Body of pancreas (tissue), 4 donors: ENCODE measurements around the gene CFAP77. TPM values are rescaled to one million over a fixed set of nuclear protein-coding genes. Genes with fewer than 3 reads are reported as not detected.
"Not testable (repeated sequence)": the region's sequence is repeated elsewhere in the genome, so short reads cannot be mapped to it uniquely, and the experiment has no call there.

Source experiments
- ATAC-seq: fragments of 150-250 bp; one replicate; pipeline ENCODE4 v1.9.1; 2016
- DNase-seq, 4 donors: peaks; one replicate each; pipeline ENCODE4 v3.0.0-alpha.2; 2019
- H3K27ac ChIP-seq, 4 donors: fragments of 200-600 bp; sonication (generic); 1 replicate in 3 of 4; 2 replicates in 1 of 4; pipeline versions ENCODE4 v1.5.1 to v1.6.1; 2016 to 2019; ENCODE audit warnings: mild to moderate bottlenecking in 1 of 4, mixed read lengths in 1 of 4, moderate library complexity in 1 of 4
- H3K27me3 ChIP-seq, 2 donors: fragments of 200-600 bp; sonication (generic); one replicate each; pipeline ENCODE4 v1.6.0; 2016; ENCODE audit warnings: mild to moderate bottlenecking in 1 of 2
- H3K36me3 ChIP-seq, 2 donors: fragments of 200-600 bp; sonication (generic); replicated peaks in 1 of 2; 2 replicates each; pipeline ENCODE4 v1.5.1; 2016; ENCODE audit warnings: low read depth in 2 of 2; ENCODE audit not compliant: insufficient read depth in 1 of 2
- H3K4me1 ChIP-seq: fragments of 200-600 bp; sonication (generic); one replicate; pipeline ENCODE4 v1.6.0; 2016
- H3K4me3 ChIP-seq, 2 donors: fragments of 200-600 bp; sonication (generic); 1 replicate in 1 of 2; 2 replicates in 1 of 2; pipeline ENCODE4 v1.5.1; 2016 to 2019
- H3K9me3 ChIP-seq, 3 donors: fragments of 200-600 bp; sonication (generic); 1 replicate in 2 of 3; 2 replicates in 1 of 3; pipeline ENCODE4 v1.5.1; 2016
- CTCF ChIP-seq, 7 experiments: fragments of 450-650 bp in 4 of 7; fragments of 200-600 bp in 3 of 7; sonication (generic) in 3 of 7; IDR thresholded peaks; one replicate each; pipeline ENCODE4 v1.5.1; 2016 to 2019; ENCODE audit warnings: antibody characterized with exemption in 7 of 7
- POLR2A ChIP-seq, 3 donors: fragments of 450-650 bp; IDR thresholded peaks; one replicate each; pipeline ENCODE4 v1.6.1; 2016; ENCODE audit warnings: antibody characterized with exemption in 3 of 3, mild to moderate bottlenecking in 2 of 3
- WGBS, 2 donors: methylation state at CpG; one replicate each; pipeline ENCODE4 v1.1.5; 2017; 5-methylcytosine and 5-hydroxymethylcytosine counted together
- intact Hi-C: fragments of 100-400 bp; cut with DNase I; formaldehyde crosslinking; loops from one replicate; pipeline ENCODE4 v1.15.1; 2023
- total RNA-seq, 2 donors: library from RNA; depleted of rRNA; stranded (reverse); fragments of >200 nt; gene quantifications; one replicate each; pipeline ENCODE4 v1.1.0, GENCODE V29; 2016

The CFAP77 gene
- total RNA-seq, 2 donors from 2014 or later: not detected

GRCh38 chr9:132562306-132562573, 152.2 kb downstream of the CFAP77 start:
- H3K27me3 ChIP-seq: no peaks in the 10 kb centered on the region

DNA sequence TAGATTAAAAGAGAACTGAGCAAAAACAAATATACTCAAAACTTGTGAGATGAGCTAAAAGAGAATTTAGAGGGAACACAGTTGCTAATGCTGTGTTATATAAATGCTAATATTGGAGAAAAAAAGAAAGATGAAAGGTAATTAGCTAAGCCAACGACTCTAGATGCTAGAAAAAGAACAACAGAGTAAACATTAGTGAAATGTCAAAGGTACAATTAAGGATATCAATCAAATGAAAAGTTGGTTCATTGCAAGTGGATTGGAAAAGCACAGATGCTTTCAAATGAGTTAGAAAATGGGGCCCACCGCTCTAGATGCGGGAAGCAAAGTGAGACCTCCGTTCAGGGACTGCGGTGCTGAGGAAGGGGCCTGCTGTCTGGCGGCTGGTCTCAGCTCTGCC, 154.5 kb downstream of the CFAP77 start:
- no peaks in the 10 kb centered on the region for H3K36me3 ChIP-seq
- intact Hi-C loops: no loop called here
- no peak overlapping the region for H3K27ac ChIP-seq
- DNase-seq (no peak), ATAC-seq (no peak)
- no peak overlapping the region for H3K4me3 ChIP-seq
- TF ChIP-seq CTCF (IDR thresholded peaks at IDR 0.05) (no peak), POLR2A (IDR thresholded peaks at IDR 0.05) (no peak)
- H3K27me3 ChIP-seq: no peaks in the 10 kb centered on the region
- 63 to 81% methylated on average over 6 of the region's 6 CpGs for WGBS, 2 donors
- no peaks in the 10 kb centered on the region for H3K9me3 ChIP-seq
- H3K4me1 ChIP-seq: no peaks in the 10 kb centered on the region

More at GRCh38 chr9:132562306-132562573, 152.2 kb downstream of the CFAP77 start:
- 44 to 57% methylated on average over 4 of the region's 4 CpGs for WGBS, 2 donors
- no peaks in the 10 kb centered on the region for H3K36me3 ChIP-seq
- no peak overlapping the region for H3K27ac ChIP-seq
- no peaks in the 10 kb centered on the region for H3K4me1 ChIP-seq
- TF ChIP-seq POLR2A (IDR thresholded peaks at IDR 0.05): no peak
- TF ChIP-seq CTCF (IDR thresholded peaks at IDR 0.05): no peak
- no peak overlapping the region for H3K4me3 ChIP-seq
- H3K9me3 ChIP-seq: no peaks in the 10 kb centered on the region
- intact Hi-C loops: no loop called here
- ATAC-seq: no peak
- DNase-seq: no peak

DNA sequence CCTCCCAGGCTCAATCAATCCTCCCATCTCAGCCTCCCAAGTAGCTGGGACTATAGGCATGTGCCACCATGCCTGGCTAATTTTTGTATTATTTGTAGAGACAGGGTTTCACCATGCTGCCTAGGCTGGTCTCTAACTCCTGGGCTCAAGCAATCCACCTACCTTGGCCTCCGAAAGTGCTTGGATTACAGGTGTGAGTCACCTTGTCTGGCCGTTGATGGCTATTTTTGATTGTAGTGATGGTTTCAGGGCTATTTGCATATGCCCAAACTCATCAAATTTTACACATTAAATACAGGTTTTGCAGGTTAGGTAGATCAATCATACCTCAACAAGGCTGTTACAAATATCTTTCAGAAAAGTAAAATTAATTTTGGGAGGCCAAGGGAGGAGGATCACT, 158.8 kb downstream of the CFAP77 start:
- H3K27me3 ChIP-seq, H3K27ac ChIP-seq, H3K4me3 ChIP-seq, ATAC-seq, intact Hi-C loops, DNase-seq, H3K9me3 ChIP-seq, H3K36me3 ChIP-seq, H3K4me1 ChIP-seq: not testable (repeated sequence)
- WGBS, 2 donors: 64 to 72% methylated on average over 2 of the region's 2 CpGs

DNA sequence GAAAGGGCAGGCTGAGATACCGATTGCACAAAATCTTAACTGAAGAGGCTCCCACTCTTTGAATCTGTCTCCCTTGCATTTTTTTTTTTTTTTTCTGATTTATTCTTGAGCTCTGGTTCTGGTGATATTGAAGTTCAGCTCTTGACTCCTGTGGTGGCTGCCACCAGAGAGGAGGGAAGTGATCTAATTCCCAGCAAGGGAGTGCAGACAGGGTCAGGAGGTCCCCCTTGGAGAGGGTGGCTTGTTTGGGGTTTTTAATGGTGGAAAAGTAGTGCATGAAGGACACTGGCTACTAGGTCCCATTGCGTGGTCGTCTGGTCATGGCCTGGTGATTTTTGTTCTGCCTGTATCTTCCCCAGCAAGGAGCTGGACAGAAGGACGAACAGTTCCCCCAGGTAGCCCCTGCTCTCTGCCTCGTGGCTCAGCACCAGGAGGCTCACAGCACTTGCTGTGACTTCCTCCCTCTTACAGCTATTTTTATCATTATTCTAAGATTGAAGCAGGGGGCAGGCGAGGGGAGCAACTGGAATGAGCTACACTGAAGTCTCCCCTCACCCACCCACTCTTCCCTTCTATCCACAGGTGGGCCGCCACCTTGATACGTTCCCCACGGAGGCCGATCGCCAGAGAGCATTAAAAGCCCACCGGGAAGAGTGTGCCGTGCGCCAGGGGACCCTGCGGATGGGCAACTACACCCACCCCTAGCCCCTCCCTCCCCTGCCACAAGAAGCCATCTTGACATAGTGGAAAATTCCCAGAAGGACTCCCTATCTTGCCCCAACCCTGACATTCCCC, 162.0 kb downstream of the CFAP77 start:
- no peaks in the 10 kb centered on the region for H3K36me3 ChIP-seq
- ATAC-seq: no peak
- H3K4me1 ChIP-seq: no peaks in the 10 kb centered on the region
- intact Hi-C loops: no loop called here
- H3K27me3 ChIP-seq: peaks cover 0 to 3% of the 10 kb centered on the region in 2 donors
- no peak for DNase-seq
- H3K4me3 ChIP-seq: no peak overlapping the region
- 65 to 67% methylated on average over 15 of the region's 15 CpGs for WGBS, 2 donors
- TF ChIP-seq CTCF (IDR thresholded peaks at IDR 0.05) (no peak), POLR2A (IDR thresholded peaks at IDR 0.05) (no peak)
- H3K9me3 ChIP-seq: no peaks in the 10 kb centered on the region
- H3K27ac ChIP-seq: no peak overlapping the region

- no peak for DNase-seq
- TF ChIP-seq CTCF (IDR thresholded peaks at IDR 0.05) (no peak), POLR2A (IDR thresholded peaks at IDR 0.05) (no peak)
- intact Hi-C loops: no loop called here
- H3K27me3 ChIP-seq: peaks cover 0 to 3% of the 10 kb centered on the region in 2 donors
- H3K4me1 ChIP-seq: no peaks in the 10 kb centered on the region
- H3K36me3 ChIP-seq: no peaks in the 10 kb centered on the region
- H3K9me3 ChIP-seq: no peaks in the 10 kb centered on the region
- H3K4me3 ChIP-seq: no peak overlapping the region
- no peak overlapping the region for H3K27ac ChIP-seq
- no peak for ATAC-seq
- WGBS, 2 donors: 29 to 38% methylated on average over 7 to 8 of the region's 8 CpGs
These were observed 162.9 kb downstream of the CFAP77 start for GRCh38 chr9:132572921-132573320.
